ENCODE data around the gene ARHGEF38.
"Not testable (repeated sequence)": the region's sequence is repeated elsewhere in the genome, so short reads cannot be mapped to it uniquely, and the experiment has no call there.

Gene ARHGEF38

GRCh38 chr4:105725623-105726022 lies 173.2 kb downstream of the ARHGEF38 start:
- H3K9me3 ChIP-seq (ENCODE audit: control insufficient read depth, insufficient read depth, low read depth, low read length), result no peaks in the 10 kb centered on the region
- POLR2A ChIA-PET, result no interaction called here
- H3K27ac ChIP-seq (ENCODE audit: extremely low read depth, low read depth, low read length), result no peak overlapping the region
- CTCF ChIA-PET, result no interaction called here
- no peak overlapping the region for H3K4me3 ChIP-seq (ENCODE audit: low read depth, low read length)
- H3K4me1 ChIP-seq (ENCODE audit: control insufficient read depth, insufficient read depth, low read length), result no peaks in the 10 kb centered on the region
- TF ChIP-seq ZNF513 (tag by site-specific recombination; IDR thresholded peaks at IDR 0.05), result no peak
- peaks cover 6 to 34% of the 10 kb centered on the region in 2 experiments for H3K36me3 ChIP-seq (ENCODE audit: control insufficient read depth in 2 of 2, insufficient read depth in 1 of 2, low read length in 2 of 2)

- H3K27ac ChIP-seq (ENCODE audit: extremely low read depth, low read depth, low read length); POLR2A ChIA-PET; H3K4me3 ChIP-seq (ENCODE audit: low read depth, low read length); H3K4me1 ChIP-seq (ENCODE audit: control insufficient read depth, insufficient read depth, low read length); H3K9me3 ChIP-seq (ENCODE audit: control insufficient read depth, insufficient read depth, low read depth, low read length); CTCF ChIA-PET: not testable (repeated sequence)
- peaks cover 6 to 29% of the 10 kb centered on the region in 2 experiments for H3K36me3 ChIP-seq (ENCODE audit: control insufficient read depth in 2 of 2, insufficient read depth in 1 of 2, low read length in 2 of 2)
- peak; percentile 66 for TF ChIP-seq ZNF146 (tag by site-specific recombination; IDR thresholded peaks at IDR 0.05)
Observed at GRCh38 chr4:105729895-105730294, 177.5 kb downstream of the ARHGEF38 start.

Data from HEK293 (cell line).